HCT116 (cell line): ENCODE data around the gene ARHGAP42. TPM values are rescaled to one million over a fixed set of nuclear protein-coding genes. Genes with fewer than 3 reads are reported as not detected.

Experiments used
- ATAC-seq: fragments of 200-7000 bp; cut with Tn5 transposase; 2 replicates; pipeline ENCODE4 v1.9.1; 2020; ENCODE audit warnings: mild to moderate bottlenecking, moderate library complexity
- BruUV-seq: library from RNA; stranded (reverse); fragments of 400-500 nt; replicated peaks from 2 replicates; lab custom pipeline; 2021; lab: Mats Ljungman, UMichigan
- CTCF ChIA-PET: fragments of 300-600 bp; sonication (Branson Sonifier 250); formaldehyde crosslinking; loops from one replicate; lab custom pipeline; 2021; ENCODE audit warnings: antibody characterized with exemption; lab: Charles Lee
- POLR2A ChIA-PET: fragments of 300-600, 350-600 bp; sonication (Branson Sonifier 250); formaldehyde crosslinking; loops from one replicate; lab custom pipeline; 2021; ENCODE audit warnings: antibody characterized with exemption; lab: Charles Lee
- RAD21 ChIA-PET, 2 experiments: fragments of 300-600 bp; sonication (Branson Sonifier 250); formaldehyde crosslinking; loops; one replicate each; lab custom pipeline; 2023; ENCODE audit warnings: low total read pairs in 2 of 2; ENCODE audit not compliant: uncharacterized antibody in 2 of 2, unreplicated experiment in 2 of 2, low non-redundant PET in 1 of 2; lab: Charles Lee
- DNase-seq: peaks from one replicate; pipeline ENCODE4 v3.0.0-alpha.2; 2010; ENCODE audit warnings: low read depth, low spot score
- H2AFZ ChIP-seq: fragments of 200-600 bp; shearing (Covaris generic), sonication (generic); 2 replicates; pipeline ENCODE4 v1.6.1; 2017; ENCODE audit warnings: low read depth, mixed run types, mixed read lengths, antibody characterized with exemption, low read length; ENCODE audit not compliant: poor library complexity, severe bottlenecking
- H3K27ac ChIP-seq: 2 replicates; pipeline ENCODE4 v1.5.1; 2012; ENCODE audit warnings: low read depth, low read length
- H3K27me3 ChIP-seq: fragments of 200-600 bp; sonication (generic); 2 replicates; pipeline ENCODE4 v1.6.1; 2016; ENCODE audit warnings: mixed run types, low read length, mixed read lengths; ENCODE audit not compliant: insufficient read depth
- H3K36me3 ChIP-seq, 2 experiments: fragments of 200-500 bp in 1 of 2; fragments of 200-600 bp in 1 of 2; sonication (Bioruptor generic) in 1 of 2; sonication (generic) in 1 of 2; 2 replicates each; pipeline versions ENCODE4 v1.5.1 to v1.6.1; 2014 to 2016; ENCODE audit warnings: low read length in 2 of 2, inconsistent platforms in 1 of 2, mixed read lengths in 1 of 2, mixed run types in 1 of 2; ENCODE audit not compliant: insufficient read depth in 2 of 2, control insufficient read depth in 1 of 2
- H3K4me1 ChIP-seq, 2 experiments: fragments of 200-600 bp in 1 of 2; sonication (generic) in 1 of 2; 2 replicates each; pipeline versions ENCODE4 v1.5.1 to v1.6.1; 2012 to 2017; ENCODE audit warnings: low read length in 2 of 2, inconsistent platforms in 1 of 2, mild to moderate bottlenecking in 1 of 2, mixed read lengths in 1 of 2, mixed run types in 1 of 2, moderate library complexity in 1 of 2; ENCODE audit not compliant: insufficient read depth in 2 of 2, control insufficient read depth in 1 of 2
- H3K4me2 ChIP-seq: fragments of 200-600 bp; sonication (generic); 2 replicates; pipeline ENCODE4 v1.6.1; 2017; ENCODE audit warnings: mixed run types, low read length, mixed read lengths
- H3K4me3 ChIP-seq, 2 experiments: fragments of 200-600 bp in 1 of 2; sonication (generic) in 1 of 2; replicated peaks in 1 of 2; 2 replicates each; pipeline ENCODE4 v1.5.1; 2011 to 2016; ENCODE audit warnings: low read length in 2 of 2, control low read depth in 1 of 2, low read depth in 1 of 2, mild to moderate bottlenecking in 1 of 2, mixed read lengths in 1 of 2, mixed run types in 1 of 2
- H3K79me2 ChIP-seq: fragments of 200-600 bp; sonication (generic); 2 replicates; pipeline ENCODE4 v1.6.1; 2017; ENCODE audit warnings: mild to moderate bottlenecking, mixed run types, low read length, moderate library complexity, mixed read lengths; ENCODE audit not compliant: insufficient read depth
- H3K9ac ChIP-seq: fragments of 200-600 bp; sonication (generic); 2 replicates; pipeline ENCODE4 v1.6.1; 2016; ENCODE audit warnings: low read length, mixed read lengths
- H3K9me2 ChIP-seq: fragments of 200-600 bp; sonication (generic), shearing (Covaris generic); 2 replicates; pipeline ENCODE4 v1.6.1; 2017; ENCODE audit warnings: mixed run types, mild to moderate bottlenecking, moderate library complexity; ENCODE audit not compliant: insufficient read depth
- H3K9me3 ChIP-seq, 2 experiments: fragments of 200-500 bp in 1 of 2; fragments of 200-600 bp in 1 of 2; sonication (Bioruptor generic) in 1 of 2; sonication (generic) in 1 of 2; 2 replicates each; pipeline ENCODE4 v1.6.1; 2014 to 2017; ENCODE audit warnings: low read length in 2 of 2, mixed read lengths in 2 of 2, inconsistent platforms in 1 of 2, low read depth in 1 of 2, mild to moderate bottlenecking in 1 of 2, mixed run types in 1 of 2, moderate library complexity in 1 of 2; ENCODE audit not compliant: control insufficient read depth in 1 of 2, insufficient read depth in 1 of 2
- H4K20me1 ChIP-seq: fragments of 200-600 bp; sonication (generic), shearing (Covaris generic); 2 replicates; pipeline ENCODE4 v1.6.1; 2017; ENCODE audit warnings: mixed run types, mild to moderate bottlenecking, moderate library complexity; ENCODE audit not compliant: insufficient read depth
- EGR1 ChIP-seq: IDR thresholded peaks from 2 replicates; pipeline ENCODE4 v1.6.1; 2012; ENCODE audit warnings: low read depth
- ELF1 ChIP-seq: IDR thresholded peaks from 2 replicates; pipeline ENCODE4 v1.6.1; 2012; ENCODE audit warnings: low read depth, borderline replicate concordance
- EZH2 ChIP-seq: fragments of 200-600 bp; sonication (generic); IDR thresholded peaks from 2 replicates; pipeline ENCODE4 v1.6.1; 2017; ENCODE audit warnings: antibody characterized with exemption, mixed run types
- EZH2phosphoT487 ChIP-seq: fragments of 200-600 bp; IDR thresholded peaks from 2 replicates; pipeline ENCODE4 v1.6.1; 2018; ENCODE audit warnings: antibody characterized with exemption, borderline replicate concordance
- FOSL1 ChIP-seq: IDR thresholded peaks from 2 replicates; pipeline ENCODE4 v1.6.1; 2012; ENCODE audit warnings: low read depth
- POLR2A ChIP-seq: IDR thresholded peaks from 2 replicates; pipeline ENCODE4 v1.7.0; 2011; ENCODE audit warnings: borderline replicate concordance; ENCODE audit not compliant: insufficient read depth, insufficient read length; ENCODE audit errors: extremely low read depth
- POLR2AphosphoS5 ChIP-seq: IDR thresholded peaks from 2 replicates; pipeline ENCODE4 v1.6.1; 2011; ENCODE audit warnings: mild to moderate bottlenecking, low read depth, low read length, moderate library complexity
- RAD21 ChIP-seq: IDR thresholded peaks from 2 replicates; pipeline ENCODE4 v1.6.1; 2012; ENCODE audit warnings: low read depth, mild to moderate bottlenecking
- SIN3A ChIP-seq: IDR thresholded peaks from 2 replicates; pipeline ENCODE4 v1.6.1; 2012; ENCODE audit warnings: low read depth
- SP1 ChIP-seq: IDR thresholded peaks from 2 replicates; pipeline ENCODE4 v1.6.1; 2012; ENCODE audit warnings: low read depth
- SRF ChIP-seq: IDR thresholded peaks from 2 replicates; pipeline ENCODE4 v1.6.1; 2012; ENCODE audit warnings: low read depth
- YY1 ChIP-seq: IDR thresholded peaks from 2 replicates; pipeline ENCODE4 v1.6.1; 2011; ENCODE audit warnings: low read length, low read depth, moderate library complexity, mild to moderate bottlenecking; ENCODE audit not compliant: insufficient replicate concordance; ENCODE audit errors: extremely low read depth
- ZNF274 ChIP-seq: fragments of 200-500 bp; sonication (Bioruptor generic); IDR thresholded peaks from 2 replicates; pipeline ENCODE4 v1.6.1; 2014; ENCODE audit warnings: mild to moderate bottlenecking, low read depth, low read length, inconsistent platforms
- intact Hi-C: fragments of 100-400 bp; cut with micrococcal nuclease; formaldehyde crosslinking; loops from 2 replicates; pipeline ENCODE4 v1.10.0; 2022
- total RNA-seq: library from RNA; stranded (reverse); gene quantifications from one replicate; pipeline ENCODE4 v1.2.1, GENCODE V29; 2021; ENCODE audit not compliant: unreplicated experiment
- TF ChIP-seq, protein P1 (sequence below), 3 experiments: fragments of 200-600 bp in 1 of 3; sonication (generic) in 1 of 3; IDR thresholded peaks in 2 of 3; conservative IDR thresholded peaks in 1 of 3; 2 replicates each; pipeline ENCODE4 v1.5.1; 2012 to 2017; ENCODE audit warnings: low read depth in 2 of 3, low read length in 2 of 3, antibody characterized with exemption in 1 of 3, borderline replicate concordance in 1 of 3, control low read depth in 1 of 3, mild to moderate bottlenecking in 1 of 3, mixed read lengths in 1 of 3, mixed run types in 1 of 3, moderate library complexity in 1 of 3; ENCODE audit not compliant: insufficient read depth in 1 of 3
- TF ChIP-seq, protein P2 (sequence below): IDR thresholded peaks from 2 replicates; pipeline ENCODE4 v1.6.1; 2012; ENCODE audit warnings: low read depth
- TF ChIP-seq, protein P3 (sequence below): IDR thresholded peaks from 2 replicates; pipeline ENCODE4 v1.6.1; 2012

ARHGAP42 gene
- total RNA-seq, 1 experiment from 2014 or later = 12.3 TPM

DNA sequence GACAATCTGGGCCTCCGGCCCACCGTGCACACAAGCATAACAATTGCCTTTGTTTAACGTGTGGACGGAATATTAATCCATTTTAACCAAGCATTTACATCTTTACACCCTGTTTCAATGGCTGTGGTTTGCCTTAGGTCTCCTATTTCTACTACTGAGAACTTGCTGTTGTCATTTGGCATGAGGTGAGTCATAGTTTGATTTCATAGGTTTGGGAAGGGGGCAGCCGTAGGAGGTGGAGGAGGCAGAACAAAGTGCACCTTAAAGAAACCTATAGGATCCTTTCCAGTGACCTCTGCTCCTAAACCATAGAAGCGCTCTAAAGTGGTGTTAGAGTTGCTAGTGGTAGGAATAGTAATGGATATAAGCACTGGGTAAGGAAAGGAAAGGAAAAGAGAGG is 59.4 kb downstream of the ARHGAP42 start:
- Histone ChIP-seq H3K27me3 (no peaks in the 10 kb centered on the region), H3K9ac (no peak overlapping the region), H3K79me2 (peaks cover 74% of the 10 kb centered on the region), H3K9me3 (no peaks in the 10 kb centered on the region), H3K27ac (no peak overlapping the region), H3K4me3 (no peak overlapping the region), H4K20me1 (no peaks in the 10 kb centered on the region), H3K9me2 (no peaks in the 10 kb centered on the region), H3K4me2 (peak overlapping the region; percentile 22; the same call in 1 of the 2 replicates), H2AFZ (no peak overlapping the region), H3K4me1 (peaks cover 34 to 98% of the 10 kb centered on the region in 2 experiments), H3K36me3 (peaks cover 0 to 10% of the 10 kb centered on the region in 2 experiments; a peak in 1 of 4 replicates)
- RAD21 ChIA-PET = no interaction called here
- intact Hi-C loops = no loop called here
- POLR2A ChIA-PET = no interaction called here
- DNase-seq = no peak
- TF ChIP-seq RAD21 (no peak), POLR2A (no peak), ZNF274 (no peak), ELF1 (no peak), SP1 (no peak)
- CTCF ChIA-PET = no interaction called here
- BruUV-seq = no TSS peak
- no peak for ATAC-seq

DNA sequence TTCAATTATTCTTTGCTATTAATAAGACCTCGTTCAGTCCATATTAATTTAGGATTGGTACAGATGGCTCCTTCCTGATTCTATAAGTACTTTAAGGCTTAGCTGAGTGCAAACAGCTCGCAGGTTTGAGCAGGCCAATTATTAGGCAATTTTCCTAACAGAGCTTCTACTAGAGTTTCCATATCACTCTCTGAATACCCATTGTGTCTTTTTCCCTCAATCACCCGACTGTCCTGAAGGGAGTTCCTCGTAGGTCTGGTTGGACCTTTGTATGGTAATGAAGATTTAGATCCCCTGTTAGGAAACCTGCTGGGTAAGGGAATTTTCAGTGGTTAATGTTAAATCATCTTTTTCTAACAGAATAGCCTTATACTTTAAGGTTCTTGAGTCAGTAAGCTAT is 61.1 kb downstream of the ARHGAP42 start:
- TF ChIP-seq, protein P1, sequence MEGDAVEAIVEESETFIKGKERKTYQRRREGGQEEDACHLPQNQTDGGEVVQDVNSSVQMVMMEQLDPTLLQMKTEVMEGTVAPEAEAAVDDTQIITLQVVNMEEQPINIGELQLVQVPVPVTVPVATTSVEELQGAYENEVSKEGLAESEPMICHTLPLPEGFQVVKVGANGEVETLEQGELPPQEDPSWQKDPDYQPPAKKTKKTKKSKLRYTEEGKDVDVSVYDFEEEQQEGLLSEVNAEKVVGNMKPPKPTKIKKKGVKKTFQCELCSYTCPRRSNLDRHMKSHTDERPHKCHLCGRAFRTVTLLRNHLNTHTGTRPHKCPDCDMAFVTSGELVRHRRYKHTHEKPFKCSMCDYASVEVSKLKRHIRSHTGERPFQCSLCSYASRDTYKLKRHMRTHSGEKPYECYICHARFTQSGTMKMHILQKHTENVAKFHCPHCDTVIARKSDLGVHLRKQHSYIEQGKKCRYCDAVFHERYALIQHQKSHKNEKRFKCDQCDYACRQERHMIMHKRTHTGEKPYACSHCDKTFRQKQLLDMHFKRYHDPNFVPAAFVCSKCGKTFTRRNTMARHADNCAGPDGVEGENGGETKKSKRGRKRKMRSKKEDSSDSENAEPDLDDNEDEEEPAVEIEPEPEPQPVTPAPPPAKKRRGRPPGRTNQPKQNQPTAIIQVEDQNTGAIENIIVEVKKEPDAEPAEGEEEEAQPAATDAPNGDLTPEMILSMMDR (IDR thresholded peaks at IDR 0.05 in 2 of 3, conservative IDR thresholded peaks at IDR 0.05 in 1 of 3; ENCODE audit: borderline replicate concordance in 1 of 3, insufficient read depth in 1 of 3, low read depth in 2 of 3, low read length in 2 of 3) = no peak
- TF ChIP-seq SP1 (no peak), RAD21 (no peak), EGR1 (no peak), FOSL1 (no peak), EZH2phosphoT487 (no peak), YY1 (no peak), ZNF274 (no peak), POLR2AphosphoS5 (no peak), SRF (no peak), SIN3A (no peak), ELF1 (no peak), EZH2 (no peak)
- TF ChIP-seq, protein P2, sequence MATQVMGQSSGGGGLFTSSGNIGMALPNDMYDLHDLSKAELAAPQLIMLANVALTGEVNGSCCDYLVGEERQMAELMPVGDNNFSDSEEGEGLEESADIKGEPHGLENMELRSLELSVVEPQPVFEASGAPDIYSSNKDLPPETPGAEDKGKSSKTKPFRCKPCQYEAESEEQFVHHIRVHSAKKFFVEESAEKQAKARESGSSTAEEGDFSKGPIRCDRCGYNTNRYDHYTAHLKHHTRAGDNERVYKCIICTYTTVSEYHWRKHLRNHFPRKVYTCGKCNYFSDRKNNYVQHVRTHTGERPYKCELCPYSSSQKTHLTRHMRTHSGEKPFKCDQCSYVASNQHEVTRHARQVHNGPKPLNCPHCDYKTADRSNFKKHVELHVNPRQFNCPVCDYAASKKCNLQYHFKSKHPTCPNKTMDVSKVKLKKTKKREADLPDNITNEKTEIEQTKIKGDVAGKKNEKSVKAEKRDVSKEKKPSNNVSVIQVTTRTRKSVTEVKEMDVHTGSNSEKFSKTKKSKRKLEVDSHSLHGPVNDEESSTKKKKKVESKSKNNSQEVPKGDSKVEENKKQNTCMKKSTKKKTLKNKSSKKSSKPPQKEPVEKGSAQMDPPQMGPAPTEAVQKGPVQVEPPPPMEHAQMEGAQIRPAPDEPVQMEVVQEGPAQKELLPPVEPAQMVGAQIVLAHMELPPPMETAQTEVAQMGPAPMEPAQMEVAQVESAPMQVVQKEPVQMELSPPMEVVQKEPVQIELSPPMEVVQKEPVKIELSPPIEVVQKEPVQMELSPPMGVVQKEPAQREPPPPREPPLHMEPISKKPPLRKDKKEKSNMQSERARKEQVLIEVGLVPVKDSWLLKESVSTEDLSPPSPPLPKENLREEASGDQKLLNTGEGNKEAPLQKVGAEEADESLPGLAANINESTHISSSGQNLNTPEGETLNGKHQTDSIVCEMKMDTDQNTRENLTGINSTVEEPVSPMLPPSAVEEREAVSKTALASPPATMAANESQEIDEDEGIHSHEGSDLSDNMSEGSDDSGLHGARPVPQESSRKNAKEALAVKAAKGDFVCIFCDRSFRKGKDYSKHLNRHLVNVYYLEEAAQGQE = no peak
- TF ChIP-seq, protein P3, sequence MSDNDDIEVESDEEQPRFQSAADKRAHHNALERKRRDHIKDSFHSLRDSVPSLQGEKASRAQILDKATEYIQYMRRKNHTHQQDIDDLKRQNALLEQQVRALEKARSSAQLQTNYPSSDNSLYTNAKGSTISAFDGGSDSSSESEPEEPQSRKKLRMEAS = no peak
- ChIA-PET CTCF (no interaction called here), POLR2A (interaction anchor here (0.7 kb wide), 1 partner anchor 9 kb away, joined by 3 read pairs; no protein-coding TSS in a partner anchor), RAD21 (no interaction called here)
- DNase-seq (no peak), ATAC-seq (no peak)
- Histone ChIP-seq H3K9me3 (no peaks in the 10 kb centered on the region), H3K4me3 (peak overlapping the region in 1 of 2 experiments; percentile 48; a peak in 1 of 4 replicates), H3K36me3 (peaks cover 0 to 10% of the 10 kb centered on the region in 2 experiments; a peak in 1 of 4 replicates), H3K9ac (peak overlapping the region; percentile 68), H3K27ac (no peak overlapping the region; the same call in 1 of the 2 replicates), H3K9me2 (no peaks in the 10 kb centered on the region), H2AFZ (no peak overlapping the region), H3K4me1 (peaks cover 45 to 98% of the 10 kb centered on the region in 2 experiments), H3K79me2 (peaks cover 72% of the 10 kb centered on the region), H4K20me1 (no peaks in the 10 kb centered on the region), H3K4me2 (peak overlapping the region; percentile 68), H3K27me3 (no peaks in the 10 kb centered on the region)
- no TSS peak for BruUV-seq
- intact Hi-C loops = no loop called here
